ENCODE data around the gene LYPLA2.
"Not testable (repeated sequence)": the region's sequence is repeated elsewhere in the genome, so short reads cannot be mapped to it uniquely, and the experiment has no call there.

The LYPLA2 gene

GRCh38 chr1:23779826-23780371 lies 11.0 kb upstream of the LYPLA2 start:
- DNase-seq = no peak

- not testable (repeated sequence) for DNase-seq
Measured at GRCh38 chr1:23783141-23783540, 7.8 kb upstream of the LYPLA2 start.

- no peak for DNase-seq
Measured at GRCh38 chr1:23784846-23785245, 6.1 kb upstream of the LYPLA2 start.

GRCh38 chr1:23787701-23788100 lies 3.2 kb upstream of the LYPLA2 start:
- DNase-seq = no peak

- no peak for DNase-seq
Measured at GRCh38 chr1:23788695-23789094, 2.2 kb upstream of the LYPLA2 start.

GRCh38 chr1:23791516-23792047 lies 637 bp downstream of the LYPLA2 start:
- DNase-seq = no peak

- DNase-seq = no peak
Measured at GRCh38 chr1:23792151-23792945, 1.4 kb downstream of the LYPLA2 start.

- DNase-seq = no peak
Measured at GRCh38 chr1:23793018-23793781, 2.3 kb downstream of the LYPLA2 start.

- DNase-seq = no peak
Measured at GRCh38 chr1:23793861-23794731, 3.2 kb downstream of the LYPLA2 start.

- not testable (repeated sequence) for DNase-seq
Measured at GRCh38 chr1:23794732-23795182, 3.8 kb downstream of the LYPLA2 start.

GRCh38 chr1:23795676-23796465 lies 4.9 kb downstream of the LYPLA2 start:
- no peak for DNase-seq

GRCh38 chr1:23796466-23797271 lies 5.7 kb downstream of the LYPLA2 start:
- DNase-seq = no peak

GRCh38 chr1:23797478-23798448 lies 6.8 kb downstream of the LYPLA2 start:
- DNase-seq = no peak

GRCh38 chr1:23798662-23799142 lies 7.8 kb downstream of the LYPLA2 start:
- no peak for DNase-seq

GRCh38 chr1:23799255-23799569 lies 8.3 kb downstream of the LYPLA2 start:
- DNase-seq = no peak

- no peak for DNase-seq
Measured at GRCh38 chr1:23799570-23800399, 8.8 kb downstream of the LYPLA2 start.

- peak; percentile 37 to 90 for DNase-seq
Measured at GRCh38 chr1:23800400-23801337, 9.7 kb downstream of the LYPLA2 start, which contains the start of gene GALE. Gene GALE (minus strand): TSS chr1:23800754. CDS start chr1:23799007, 1,747 bp downstream.
